Adipocyte (in vitro differentiated cells): ENCODE measurements around the gene STIM1.

Source experiments
- DNase-seq: peaks from one replicate; pipeline ENCODE4 v3.0.0-alpha.2; 2015; ENCODE audit warnings: low read depth
- H3K27me3 ChIP-seq: replicated peaks from 2 replicates; pipeline ENCODE4 v1.7.0; 2013; ENCODE audit warnings: mild to moderate bottlenecking, low read length, moderate library complexity; ENCODE audit not compliant: control insufficient read depth, insufficient read depth
- H3K36me3 ChIP-seq: 2 replicates; pipeline ENCODE4 v1.7.0; 2013; ENCODE audit warnings: low read length, mild to moderate bottlenecking, moderate library complexity; ENCODE audit not compliant: control insufficient read depth, insufficient read depth, severe bottlenecking
- H3K4me1 ChIP-seq: 2 replicates; pipeline ENCODE4 v1.7.0; 2013; ENCODE audit warnings: mild to moderate bottlenecking, low read length, moderate library complexity; ENCODE audit not compliant: control insufficient read depth, insufficient read depth
- H3K4me3 ChIP-seq: 2 replicates; pipeline ENCODE4 v1.7.0; 2013; ENCODE audit warnings: mild to moderate bottlenecking, low read length, moderate library complexity
- H3K9ac ChIP-seq: 2 replicates; pipeline ENCODE4 v1.7.0; 2013; ENCODE audit warnings: mild to moderate bottlenecking, low read length, moderate library complexity
- H3K9me3 ChIP-seq: 2 replicates; pipeline ENCODE4 v1.7.0; 2013; ENCODE audit warnings: mild to moderate bottlenecking, low read length, moderate library complexity; ENCODE audit not compliant: control insufficient read depth

STIM1 gene

DNA sequence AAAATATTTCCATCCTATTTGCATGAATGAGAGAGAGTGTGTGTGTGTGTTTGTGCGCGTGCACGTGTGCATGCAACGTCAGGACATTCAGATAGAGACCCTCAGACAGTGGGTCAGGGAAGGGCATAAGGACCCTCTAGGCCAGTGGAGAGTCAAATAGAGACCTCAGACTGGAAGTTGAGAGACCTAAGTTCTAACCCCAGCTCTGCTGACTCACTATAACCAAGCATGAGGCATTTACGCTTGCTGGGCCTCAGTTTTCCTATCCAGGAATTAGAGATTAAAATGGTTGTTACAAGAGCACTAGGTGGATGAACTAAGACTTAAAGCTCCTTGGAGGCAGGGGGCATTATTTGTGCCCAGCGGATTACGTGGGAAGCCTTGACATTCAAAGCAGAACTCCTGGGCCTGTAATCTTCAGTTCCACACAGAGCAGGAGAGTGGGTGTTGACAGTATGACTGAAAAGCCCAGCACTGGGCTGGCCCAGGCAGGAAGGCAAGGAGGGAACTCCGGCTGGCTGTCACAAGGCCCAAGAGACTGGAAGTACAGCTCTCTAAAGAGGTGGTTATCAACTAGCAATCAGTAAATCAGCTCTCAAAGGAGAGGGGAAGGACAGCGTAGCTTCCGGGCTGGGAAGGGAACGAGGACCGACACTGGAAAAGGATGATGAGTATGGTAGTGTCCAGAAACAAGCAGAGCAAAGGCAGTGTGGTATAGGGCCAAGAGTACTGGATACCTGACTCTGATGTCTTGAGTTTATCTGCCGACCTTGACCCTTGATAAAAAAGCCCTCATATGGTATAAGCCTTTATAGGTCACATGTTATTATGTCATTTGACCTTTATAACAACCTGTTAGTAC lies 23.9 kb upstream of the STIM1 start:
- peaks cover 32% of the 10 kb centered on the region for H3K36me3 ChIP-seq
- H3K4me3 ChIP-seq: no peak overlapping the region
- H3K9ac ChIP-seq: no peak overlapping the region
- no peaks in the 10 kb centered on the region for H3K27me3 ChIP-seq
- H3K4me1 ChIP-seq: peaks cover 15% of the 10 kb centered on the region
- H3K9me3 ChIP-seq: no peaks in the 10 kb centered on the region
- DNase-seq: no peak

DNA sequence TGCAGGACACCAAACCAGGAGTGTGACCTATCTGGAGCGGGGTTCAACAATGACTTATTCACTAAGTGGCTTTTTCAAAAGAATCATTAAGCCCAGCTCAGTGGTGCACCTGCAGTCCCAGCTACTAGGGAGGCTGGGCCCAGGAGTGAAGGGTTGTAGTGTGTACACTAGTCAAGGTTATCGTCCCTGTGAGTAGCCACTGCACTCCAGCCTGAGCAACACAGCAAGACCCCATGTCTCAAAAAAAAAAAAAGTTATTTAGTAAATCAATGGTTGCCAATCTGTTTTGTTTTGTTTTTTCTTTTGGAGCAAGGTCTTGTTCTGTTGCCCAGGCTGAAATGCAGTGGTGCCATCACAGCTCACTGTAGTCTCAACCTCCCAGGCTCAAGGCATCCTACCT lies 22.6 kb upstream of the STIM1 start:
- no peaks in the 10 kb centered on the region for H3K27me3 ChIP-seq
- DNase-seq: no peak
- peaks cover 23% of the 10 kb centered on the region for H3K4me1 ChIP-seq
- no peak overlapping the region for H3K4me3 ChIP-seq
- H3K9me3 ChIP-seq: no peaks in the 10 kb centered on the region
- no peak overlapping the region for H3K9ac ChIP-seq
- peaks cover 20% of the 10 kb centered on the region for H3K36me3 ChIP-seq

GRCh38 chr11:3833449-3833848 lies 22.0 kb upstream of the STIM1 start:
- H3K36me3 ChIP-seq: peaks cover 18% of the 10 kb centered on the region
- DNase-seq: no peak

GRCh38 chr11:3834349-3834663 lies 21.2 kb upstream of the STIM1 start:
- peaks cover 18% of the 10 kb centered on the region for H3K36me3 ChIP-seq

More at GRCh38 chr11:3833449-3833848, 22.0 kb upstream of the STIM1 start:
- Histone ChIP-seq H3K9me3 (no peaks in the 10 kb centered on the region), H3K27me3 (no peaks in the 10 kb centered on the region), H3K9ac (no peak overlapping the region), H3K4me3 (no peak overlapping the region), H3K4me1 (peaks cover 25% of the 10 kb centered on the region)

DNA sequence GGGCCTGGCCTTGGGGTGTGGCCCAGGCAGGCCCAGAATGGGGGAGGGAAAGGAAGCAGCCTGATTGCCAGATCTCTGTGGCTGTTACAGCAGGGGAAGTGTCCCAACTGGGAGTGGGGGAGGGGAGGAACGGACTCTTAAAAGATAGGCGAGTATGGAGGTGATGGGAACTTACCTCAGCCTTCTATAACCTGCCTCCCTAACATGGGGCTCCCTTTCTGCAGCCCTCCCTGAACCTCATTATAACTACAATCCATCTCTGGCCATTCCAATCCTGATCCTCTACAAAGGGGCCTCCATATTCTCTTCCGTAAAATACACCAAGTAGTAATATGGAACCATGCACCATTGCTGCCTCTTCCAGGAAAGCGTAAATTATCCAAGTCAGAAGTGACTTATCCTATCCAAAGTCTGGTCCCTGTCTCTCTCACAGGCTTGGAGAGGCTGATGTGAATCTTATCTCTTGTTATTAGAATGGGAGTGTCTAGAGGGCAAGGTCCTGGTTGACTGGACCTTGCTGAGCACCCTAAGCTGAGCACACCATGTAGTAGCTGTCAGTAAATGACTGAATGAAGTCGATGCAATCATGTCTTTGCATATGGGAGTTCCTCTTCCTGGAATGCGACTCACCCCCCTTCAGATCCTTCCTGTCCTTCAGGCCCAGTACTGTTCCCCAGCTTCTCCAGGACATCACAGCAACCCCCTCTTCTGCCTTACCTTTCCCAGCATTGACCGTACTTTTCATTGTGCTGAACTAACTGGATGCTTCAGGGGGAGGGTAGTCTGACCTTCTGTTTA lies 20.6 kb upstream of the STIM1 start:
- no peaks in the 10 kb centered on the region for H3K27me3 ChIP-seq
- H3K4me1 ChIP-seq: peaks cover 35% of the 10 kb centered on the region
- H3K4me3 ChIP-seq: no peak overlapping the region
- H3K9ac ChIP-seq: no peak overlapping the region
- DNase-seq: no peak
- no peaks in the 10 kb centered on the region for H3K9me3 ChIP-seq
- H3K36me3 ChIP-seq: peaks cover 16% of the 10 kb centered on the region

More at GRCh38 chr11:3834349-3834663, 21.2 kb upstream of the STIM1 start:
- no peak overlapping the region for H3K9ac ChIP-seq
- H3K4me3 ChIP-seq: no peak overlapping the region
- H3K4me1 ChIP-seq: peaks cover 29% of the 10 kb centered on the region
- no peaks in the 10 kb centered on the region for H3K9me3 ChIP-seq
- H3K27me3 ChIP-seq: no peaks in the 10 kb centered on the region
- no peak for DNase-seq

- no peak overlapping the region for H3K4me3 ChIP-seq
- no peaks in the 10 kb centered on the region for H3K27me3 ChIP-seq
- no peak for DNase-seq
- H3K4me1 ChIP-seq: peaks cover 37% of the 10 kb centered on the region
- peaks cover 12% of the 10 kb centered on the region for H3K36me3 ChIP-seq
- no peak overlapping the region for H3K9ac ChIP-seq
- H3K9me3 ChIP-seq: no peaks in the 10 kb centered on the region
These were observed 19.7 kb upstream of the STIM1 start for GRCh38 chr11:3835751-3836150.

GRCh38 chr11:3836903-3837302 lies 18.6 kb upstream of the STIM1 start:
- Histone ChIP-seq H3K4me3 (no peak overlapping the region), H3K4me1 (peaks cover 40% of the 10 kb centered on the region), H3K9ac (no peak overlapping the region), H3K9me3 (no peaks in the 10 kb centered on the region), H3K36me3 (peaks cover 12% of the 10 kb centered on the region), H3K27me3 (no peaks in the 10 kb centered on the region)
- DNase-seq: no peak

GRCh38 chr11:3837793-3838192 lies 17.7 kb upstream of the STIM1 start:
- DNase-seq: peak; percentile 32
- peaks cover 41% of the 10 kb centered on the region for H3K4me1 ChIP-seq
- H3K27me3 ChIP-seq: no peaks in the 10 kb centered on the region
- H3K9me3 ChIP-seq: no peaks in the 10 kb centered on the region
- no peak overlapping the region for H3K9ac ChIP-seq
- H3K36me3 ChIP-seq: peaks cover 12% of the 10 kb centered on the region
- no peak overlapping the region for H3K4me3 ChIP-seq

DNA sequence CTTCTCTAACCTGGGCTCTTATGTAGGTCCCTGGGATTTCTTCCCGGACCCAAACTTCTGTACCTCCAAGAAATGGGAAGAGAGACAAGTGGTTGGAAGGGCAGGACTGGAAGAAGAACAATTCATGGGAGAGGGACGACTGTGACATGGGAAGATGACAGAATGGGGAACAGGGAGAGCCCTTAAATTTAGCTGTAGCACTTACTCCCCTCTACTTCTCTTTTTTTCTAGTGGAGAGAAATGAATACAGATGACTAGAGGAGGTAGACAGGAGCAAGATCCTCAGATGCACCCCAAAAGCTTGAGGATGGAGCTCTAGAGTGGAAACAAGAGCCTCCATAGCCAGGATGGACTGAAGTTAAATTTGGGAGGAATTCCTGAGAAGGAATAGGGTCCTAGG lies 17.0 kb upstream of the STIM1 start:
- no peaks in the 10 kb centered on the region for H3K9me3 ChIP-seq
- H3K4me3 ChIP-seq: no peak overlapping the region
- no peak for DNase-seq
- peaks cover 9% of the 10 kb centered on the region for H3K36me3 ChIP-seq
- H3K9ac ChIP-seq: no peak overlapping the region
- no peaks in the 10 kb centered on the region for H3K27me3 ChIP-seq
- peaks cover 41% of the 10 kb centered on the region for H3K4me1 ChIP-seq

DNA sequence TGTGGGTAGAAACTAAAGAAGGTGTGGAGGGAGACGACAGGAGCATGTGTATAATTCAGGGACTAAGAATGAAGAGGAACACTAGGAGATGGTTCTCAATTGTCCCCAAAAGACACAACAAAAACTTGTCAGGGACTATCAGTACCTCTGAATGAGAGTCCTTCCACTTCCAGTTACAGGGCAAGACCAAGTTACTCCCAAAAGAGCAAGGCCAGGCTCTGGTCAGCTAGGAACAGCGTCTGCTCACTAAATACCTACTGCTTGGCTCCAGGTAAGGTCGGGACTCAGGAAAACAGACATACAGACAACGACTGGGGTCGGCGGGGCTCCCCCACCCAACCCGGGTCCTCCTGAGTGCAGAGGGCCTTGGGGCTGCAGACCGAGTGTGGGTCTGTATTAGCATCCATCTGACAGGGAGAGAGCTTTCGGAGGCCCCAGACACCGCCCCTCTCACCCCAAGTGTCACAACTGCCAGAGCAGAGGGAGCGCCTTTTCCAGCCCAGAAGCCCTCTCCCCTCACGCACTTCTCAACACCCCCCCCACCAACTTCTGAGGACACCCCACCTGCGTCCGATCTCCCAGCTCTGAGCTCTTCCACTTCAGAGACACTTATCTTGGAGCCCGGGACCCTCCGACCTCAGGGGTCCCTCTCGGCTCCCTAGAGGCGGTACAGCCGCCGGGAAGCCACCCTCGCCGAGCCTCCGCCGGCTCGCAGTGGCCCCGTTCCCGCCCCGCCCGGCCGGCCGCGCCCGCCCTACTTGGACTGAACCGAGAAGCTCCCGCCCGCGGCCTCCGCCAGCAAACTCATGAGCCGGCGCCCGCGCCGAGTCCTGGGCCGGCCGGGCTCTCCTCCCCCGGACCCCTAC lies 15.2 kb upstream of the STIM1 start:
- peak overlapping the region; percentile 88 for H3K4me3 ChIP-seq
- H3K27me3 ChIP-seq: no peaks in the 10 kb centered on the region
- peak overlapping the region; percentile 91 for H3K9ac ChIP-seq
- H3K36me3 ChIP-seq: no peaks in the 10 kb centered on the region
- DNase-seq: peak; percentile 25
- H3K4me1 ChIP-seq: peaks cover 31% of the 10 kb centered on the region
- no peaks in the 10 kb centered on the region for H3K9me3 ChIP-seq
